ENCODE results near the gene MTHFD2L.

MTHFD2L gene

GRCh38 chr4:74282926-74283325, 125.0 kb downstream of the MTHFD2L start:
- TF ChIP-seq EZH2 (IDR thresholded peaks at IDR 0.05; ENCODE audit: borderline replicate concordance, low read length): no peak
- TF ChIP-seq CTCF (IDR thresholded peaks at IDR 0.05; ENCODE audit: low read length): no peak
- no peaks in the 10 kb centered on the region for H3F3A ChIP-seq (ENCODE audit: insufficient read depth, low read length)
- H3K9me2 ChIP-seq (ENCODE audit: low read depth, low read length): no peaks in the 10 kb centered on the region
- H2AFZ ChIP-seq (ENCODE audit: low read length): no peak overlapping the region
- H3K9me3 ChIP-seq (ENCODE audit: low read length): no peaks in the 10 kb centered on the region
- H3K79me2 ChIP-seq (ENCODE audit: insufficient read depth, low read length): no peaks in the 10 kb centered on the region
- no peaks in the 10 kb centered on the region for H3K36me3 ChIP-seq (ENCODE audit: insufficient read depth, low read length)
- H3K4me2 ChIP-seq (ENCODE audit: low read length): no peak overlapping the region
- no peak overlapping the region for H3K4me3 ChIP-seq (ENCODE audit: low read depth, low read length, poor library complexity, severe bottlenecking)
- no peaks in the 10 kb centered on the region for H3K27me3 ChIP-seq (ENCODE audit: insufficient read depth, low read length)
- H3K27ac ChIP-seq (ENCODE audit: low read depth, low read length, poor library complexity, severe bottlenecking): no peak overlapping the region
- H3K4me1 ChIP-seq (ENCODE audit: insufficient read depth, low read length, severe bottlenecking): no peaks in the 10 kb centered on the region
- H4K20me1 ChIP-seq (ENCODE audit: insufficient read depth, low read length): no peaks in the 10 kb centered on the region
- H3K9ac ChIP-seq (ENCODE audit: low read length): no peak overlapping the region

GRCh38 chr4:74283614-74284013, 125.7 kb downstream of the MTHFD2L start:
- Histone ChIP-seq H3K9me2 (ENCODE audit: low read depth, low read length) (no peaks in the 10 kb centered on the region), H4K20me1 (ENCODE audit: insufficient read depth, low read length) (no peaks in the 10 kb centered on the region), H3F3A (ENCODE audit: insufficient read depth, low read length) (no peaks in the 10 kb centered on the region), H3K4me2 (ENCODE audit: low read length) (no peak overlapping the region), H3K9me3 (ENCODE audit: low read length) (no peaks in the 10 kb centered on the region), H3K9ac (ENCODE audit: low read length) (no peak overlapping the region), H3K4me3 (ENCODE audit: low read depth, low read length, poor library complexity, severe bottlenecking) (no peak overlapping the region), H2AFZ (ENCODE audit: low read length) (no peak overlapping the region), H3K27me3 (ENCODE audit: insufficient read depth, low read length) (no peaks in the 10 kb centered on the region), H3K79me2 (ENCODE audit: insufficient read depth, low read length) (no peaks in the 10 kb centered on the region), H3K27ac (ENCODE audit: low read depth, low read length, poor library complexity, severe bottlenecking) (no peak overlapping the region), H3K36me3 (ENCODE audit: insufficient read depth, low read length) (no peaks in the 10 kb centered on the region), H3K4me1 (ENCODE audit: insufficient read depth, low read length, severe bottlenecking) (no peaks in the 10 kb centered on the region)
- TF ChIP-seq CTCF (IDR thresholded peaks at IDR 0.05; ENCODE audit: low read length): no peak
- TF ChIP-seq EZH2 (IDR thresholded peaks at IDR 0.05; ENCODE audit: borderline replicate concordance, low read length): no peak

- H3K4me1 ChIP-seq (ENCODE audit: insufficient read depth, low read length, severe bottlenecking): no peaks in the 10 kb centered on the region
- H3K9me3 ChIP-seq (ENCODE audit: low read length): no peaks in the 10 kb centered on the region
- H3K27me3 ChIP-seq (ENCODE audit: insufficient read depth, low read length): no peaks in the 10 kb centered on the region
- H4K20me1 ChIP-seq (ENCODE audit: insufficient read depth, low read length): no peaks in the 10 kb centered on the region
- H2AFZ ChIP-seq (ENCODE audit: low read length): no peak overlapping the region
- no peak overlapping the region for H3K9ac ChIP-seq (ENCODE audit: low read length)
- TF ChIP-seq EZH2 (IDR thresholded peaks at IDR 0.05; ENCODE audit: borderline replicate concordance, low read length) (no peak), CTCF (IDR thresholded peaks at IDR 0.05; ENCODE audit: low read length) (no peak)
- no peak overlapping the region for H3K4me2 ChIP-seq (ENCODE audit: low read length)
- H3K79me2 ChIP-seq (ENCODE audit: insufficient read depth, low read length): no peaks in the 10 kb centered on the region
- H3K27ac ChIP-seq (ENCODE audit: low read depth, low read length, poor library complexity, severe bottlenecking): no peak overlapping the region
- no peaks in the 10 kb centered on the region for H3F3A ChIP-seq (ENCODE audit: insufficient read depth, low read length)
- H3K36me3 ChIP-seq (ENCODE audit: insufficient read depth, low read length): no peaks in the 10 kb centered on the region
- no peak overlapping the region for H3K4me3 ChIP-seq (ENCODE audit: low read depth, low read length, poor library complexity, severe bottlenecking)
- no peaks in the 10 kb centered on the region for H3K9me2 ChIP-seq (ENCODE audit: low read depth, low read length)
Measured at GRCh38 chr4:74284053-74284452, 126.1 kb downstream of the MTHFD2L start.

Data from OCI-LY1 (cell line).